Ovary (tissue), 3 donors: ENCODE data around the gene SAC3D1.

Experiments
- EP300 ChIP-seq: sonication (generic); formaldehyde crosslinking; IDR thresholded peaks from one replicate; pipeline ENCODE4 v1.6.1; 2017; ENCODE audit warnings: antibody characterized with exemption
- POLR2A ChIP-seq: fragments of 450-650 bp; IDR thresholded peaks from one replicate; pipeline ENCODE4 v1.6.1; 2017; ENCODE audit warnings: antibody characterized with exemption, mild to moderate bottlenecking, moderate library complexity
- TF ChIP-seq, protein P1 (sequence below), 3 donors: fragments of 450-650 bp in 2 of 3; fragments of 200-600 bp in 1 of 3; IDR thresholded peaks; one replicate each; pipeline versions ENCODE4 v1.5.1 to v1.8.0; 2016 to 2022; ENCODE audit warnings: antibody characterized with exemption in 3 of 3, mild to moderate bottlenecking in 1 of 3
- donor health status: DM: no; HTN: no; CAD: no.

DNA sequence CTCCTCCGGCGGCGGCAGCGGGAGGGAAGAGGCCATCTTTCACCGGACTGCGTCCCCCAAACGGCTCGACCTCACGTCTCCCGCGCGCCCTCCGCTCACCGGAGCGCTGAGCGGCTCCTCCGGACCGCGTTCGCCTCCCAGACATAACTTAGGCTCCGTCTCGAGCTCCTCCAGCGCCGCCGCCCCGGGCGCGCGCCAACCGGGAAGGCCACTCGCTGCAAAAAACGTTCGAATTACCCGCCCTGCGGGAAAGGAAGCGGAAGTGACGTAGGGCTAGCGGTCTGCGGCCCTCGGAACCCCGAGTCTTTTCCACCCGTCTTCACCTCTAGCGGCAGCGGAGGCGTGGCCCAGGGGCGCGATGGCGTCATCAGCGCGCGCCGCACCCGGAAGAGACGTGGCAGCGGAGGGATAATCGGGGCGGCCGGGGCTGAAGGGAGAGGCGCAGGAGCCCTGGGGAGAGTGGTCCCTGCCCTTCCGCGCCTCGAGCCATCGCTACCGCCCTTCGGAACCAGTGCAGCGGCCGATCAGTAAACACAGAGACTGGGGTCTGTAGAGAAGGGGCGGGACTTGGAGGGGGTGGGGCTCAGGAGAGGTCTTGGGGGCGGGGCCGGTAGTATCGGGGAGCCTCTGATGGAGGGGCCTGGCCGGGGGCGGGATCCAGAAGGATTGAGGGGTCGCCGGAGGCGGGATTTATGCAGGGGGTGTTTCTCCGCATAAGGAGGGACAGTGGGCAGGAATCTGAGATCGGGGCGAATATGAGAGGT, 43.0 kb downstream of the SAC3D1 start, which contains the start of the genes CDCA5 and ZFPL1:
- TF ChIP-seq, protein P1, sequence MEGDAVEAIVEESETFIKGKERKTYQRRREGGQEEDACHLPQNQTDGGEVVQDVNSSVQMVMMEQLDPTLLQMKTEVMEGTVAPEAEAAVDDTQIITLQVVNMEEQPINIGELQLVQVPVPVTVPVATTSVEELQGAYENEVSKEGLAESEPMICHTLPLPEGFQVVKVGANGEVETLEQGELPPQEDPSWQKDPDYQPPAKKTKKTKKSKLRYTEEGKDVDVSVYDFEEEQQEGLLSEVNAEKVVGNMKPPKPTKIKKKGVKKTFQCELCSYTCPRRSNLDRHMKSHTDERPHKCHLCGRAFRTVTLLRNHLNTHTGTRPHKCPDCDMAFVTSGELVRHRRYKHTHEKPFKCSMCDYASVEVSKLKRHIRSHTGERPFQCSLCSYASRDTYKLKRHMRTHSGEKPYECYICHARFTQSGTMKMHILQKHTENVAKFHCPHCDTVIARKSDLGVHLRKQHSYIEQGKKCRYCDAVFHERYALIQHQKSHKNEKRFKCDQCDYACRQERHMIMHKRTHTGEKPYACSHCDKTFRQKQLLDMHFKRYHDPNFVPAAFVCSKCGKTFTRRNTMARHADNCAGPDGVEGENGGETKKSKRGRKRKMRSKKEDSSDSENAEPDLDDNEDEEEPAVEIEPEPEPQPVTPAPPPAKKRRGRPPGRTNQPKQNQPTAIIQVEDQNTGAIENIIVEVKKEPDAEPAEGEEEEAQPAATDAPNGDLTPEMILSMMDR (IDR thresholded peaks at IDR 0.05), result no peak
- TF ChIP-seq POLR2A (peak; percentile 75), EP300 (peak; percentile 18)
